Measurements from ENCODE around the gene CERS1.

DNA sequence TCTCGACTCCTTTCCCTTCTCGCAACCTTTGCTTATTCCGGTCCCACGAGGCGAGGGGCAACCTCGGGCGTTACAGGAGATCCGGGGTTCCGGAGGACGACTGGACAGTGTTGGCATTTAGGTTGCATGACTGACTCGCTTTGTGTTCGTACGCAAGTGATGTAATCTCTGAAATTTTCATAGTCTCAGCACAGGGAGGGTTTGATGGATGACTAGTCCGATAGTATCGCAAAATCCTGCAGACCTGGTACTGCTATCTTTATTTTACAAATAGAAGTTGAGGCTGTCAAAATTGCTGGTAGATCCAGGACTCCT is 23.9 kb upstream of the CERS1 start:
- TF ChIP-seq TEAD4 (IDR thresholded peaks at IDR 0.05), result no peak
- TF ChIP-seq, protein P1, sequence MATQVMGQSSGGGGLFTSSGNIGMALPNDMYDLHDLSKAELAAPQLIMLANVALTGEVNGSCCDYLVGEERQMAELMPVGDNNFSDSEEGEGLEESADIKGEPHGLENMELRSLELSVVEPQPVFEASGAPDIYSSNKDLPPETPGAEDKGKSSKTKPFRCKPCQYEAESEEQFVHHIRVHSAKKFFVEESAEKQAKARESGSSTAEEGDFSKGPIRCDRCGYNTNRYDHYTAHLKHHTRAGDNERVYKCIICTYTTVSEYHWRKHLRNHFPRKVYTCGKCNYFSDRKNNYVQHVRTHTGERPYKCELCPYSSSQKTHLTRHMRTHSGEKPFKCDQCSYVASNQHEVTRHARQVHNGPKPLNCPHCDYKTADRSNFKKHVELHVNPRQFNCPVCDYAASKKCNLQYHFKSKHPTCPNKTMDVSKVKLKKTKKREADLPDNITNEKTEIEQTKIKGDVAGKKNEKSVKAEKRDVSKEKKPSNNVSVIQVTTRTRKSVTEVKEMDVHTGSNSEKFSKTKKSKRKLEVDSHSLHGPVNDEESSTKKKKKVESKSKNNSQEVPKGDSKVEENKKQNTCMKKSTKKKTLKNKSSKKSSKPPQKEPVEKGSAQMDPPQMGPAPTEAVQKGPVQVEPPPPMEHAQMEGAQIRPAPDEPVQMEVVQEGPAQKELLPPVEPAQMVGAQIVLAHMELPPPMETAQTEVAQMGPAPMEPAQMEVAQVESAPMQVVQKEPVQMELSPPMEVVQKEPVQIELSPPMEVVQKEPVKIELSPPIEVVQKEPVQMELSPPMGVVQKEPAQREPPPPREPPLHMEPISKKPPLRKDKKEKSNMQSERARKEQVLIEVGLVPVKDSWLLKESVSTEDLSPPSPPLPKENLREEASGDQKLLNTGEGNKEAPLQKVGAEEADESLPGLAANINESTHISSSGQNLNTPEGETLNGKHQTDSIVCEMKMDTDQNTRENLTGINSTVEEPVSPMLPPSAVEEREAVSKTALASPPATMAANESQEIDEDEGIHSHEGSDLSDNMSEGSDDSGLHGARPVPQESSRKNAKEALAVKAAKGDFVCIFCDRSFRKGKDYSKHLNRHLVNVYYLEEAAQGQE (IDR thresholded peaks at IDR 0.05; ENCODE audit: low read depth), result no peak
- no peak for TF ChIP-seq TAF1 (IDR thresholded peaks at IDR 0.05; ENCODE audit: low read depth)
- no peak for TF ChIP-seq EP300 (IDR thresholded peaks at IDR 0.05; ENCODE audit: borderline replicate concordance)
- TF ChIP-seq USF1 (IDR thresholded peaks at IDR 0.05), result no peak
